Endothelial cell (in vitro differentiated cells): ENCODE data around the gene ODAM. TPM values are rescaled to one million over a fixed set of nuclear protein-coding genes. Genes with fewer than 3 reads are reported as not detected.
"Not testable (repeated sequence)": the region's sequence is repeated elsewhere in the genome, so short reads cannot be mapped to it uniquely, and the experiment has no call there.

Experiments
- DNase-seq: peaks from one replicate; pipeline ENCODE4 v3.0.0; 2021; ENCODE audit warnings: low spot score
- H3K27ac Mint-ChIP-seq: one replicate; pipeline ENCODE4 v1.8.0; 2021; ENCODE audit warnings: mixed read lengths, inconsistent platforms; ENCODE audit not compliant: unreplicated experiment
- H3K27me3 Mint-ChIP-seq: one replicate; pipeline ENCODE4 v1.8.0; 2021; ENCODE audit warnings: mild to moderate bottlenecking, moderate library complexity, mixed read lengths, inconsistent platforms; ENCODE audit not compliant: unreplicated experiment
- H3K36me3 Mint-ChIP-seq: one replicate; pipeline ENCODE4 v1.8.0; 2021; ENCODE audit warnings: mild to moderate bottlenecking, low read depth, mixed read lengths, inconsistent platforms; ENCODE audit not compliant: unreplicated experiment
- H3K4me1 Mint-ChIP-seq: one replicate; pipeline ENCODE4 v1.8.0; 2021; ENCODE audit warnings: mild to moderate bottlenecking, mixed read lengths, inconsistent platforms; ENCODE audit not compliant: unreplicated experiment
- H3K4me3 Mint-ChIP-seq: one replicate; pipeline ENCODE4 v1.8.0; 2021; ENCODE audit warnings: mild to moderate bottlenecking, mixed read lengths, inconsistent platforms; ENCODE audit not compliant: unreplicated experiment
- H3K9me3 Mint-ChIP-seq: one replicate; pipeline ENCODE4 v1.8.0; 2021; ENCODE audit warnings: mixed read lengths, inconsistent platforms; ENCODE audit not compliant: unreplicated experiment
- total RNA-seq: library from RNA; stranded (reverse); fragmentation: NEBNext Ultra II Directional; extraction: Animal tissue kit (Norgen Biotek cat#: 25700); gene quantifications from one replicate; pipeline ENCODE4 v1.2.1, GENCODE V29; 2021; ENCODE audit not compliant: unreplicated experiment
- TF ChIP-seq, protein P1 (sequence below): fragments of 200-600 bp; sonication (generic); IDR thresholded peaks from one replicate; pipeline ENCODE4 v1.5.0; 2021; ENCODE audit warnings: antibody characterized with exemption; ENCODE audit not compliant: unreplicated experiment

Gene ODAM
- total RNA-seq, 1 donor from 2014 or later: not detected

DNA sequence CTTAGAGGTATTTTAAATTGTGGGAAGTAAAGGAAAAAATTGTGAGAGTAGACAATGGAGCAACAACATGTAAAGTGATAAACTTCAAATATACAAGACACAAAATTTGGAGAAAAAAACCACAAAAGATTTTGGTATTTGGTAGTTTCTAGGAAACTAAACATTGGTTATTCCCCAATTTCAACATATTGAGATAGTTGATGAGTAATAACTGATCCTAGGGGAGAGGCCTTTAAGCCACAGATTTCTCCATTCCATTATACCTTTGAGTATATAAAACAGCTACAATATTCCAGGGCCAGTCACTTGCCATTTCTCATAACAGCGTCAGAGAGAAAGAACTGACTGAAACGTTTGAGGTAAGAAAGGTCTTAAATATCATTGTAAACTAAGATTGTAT is 30.3 kb downstream of the ODAM start, which contains the start of gene FDCSP:
TSS of gene FDCSP (plus strand) at position 301 of the 400 bp plus-strand sequence. CDS start 5,071 bp downstream, outside the sequence.
- Mint-ChIP-seq H3K4me3 (no peak within 1 kb of the TSS), H3K9me3 (no peaks in the 10 kb centered on the region), H3K27me3 (no peaks in the 10 kb centered on the region), H3K36me3 (no peaks in the 10 kb centered on the region), H3K4me1 (no peaks in the 10 kb centered on the region), H3K27ac (no peak within 1 kb of the TSS)
- TF ChIP-seq, protein P1, sequence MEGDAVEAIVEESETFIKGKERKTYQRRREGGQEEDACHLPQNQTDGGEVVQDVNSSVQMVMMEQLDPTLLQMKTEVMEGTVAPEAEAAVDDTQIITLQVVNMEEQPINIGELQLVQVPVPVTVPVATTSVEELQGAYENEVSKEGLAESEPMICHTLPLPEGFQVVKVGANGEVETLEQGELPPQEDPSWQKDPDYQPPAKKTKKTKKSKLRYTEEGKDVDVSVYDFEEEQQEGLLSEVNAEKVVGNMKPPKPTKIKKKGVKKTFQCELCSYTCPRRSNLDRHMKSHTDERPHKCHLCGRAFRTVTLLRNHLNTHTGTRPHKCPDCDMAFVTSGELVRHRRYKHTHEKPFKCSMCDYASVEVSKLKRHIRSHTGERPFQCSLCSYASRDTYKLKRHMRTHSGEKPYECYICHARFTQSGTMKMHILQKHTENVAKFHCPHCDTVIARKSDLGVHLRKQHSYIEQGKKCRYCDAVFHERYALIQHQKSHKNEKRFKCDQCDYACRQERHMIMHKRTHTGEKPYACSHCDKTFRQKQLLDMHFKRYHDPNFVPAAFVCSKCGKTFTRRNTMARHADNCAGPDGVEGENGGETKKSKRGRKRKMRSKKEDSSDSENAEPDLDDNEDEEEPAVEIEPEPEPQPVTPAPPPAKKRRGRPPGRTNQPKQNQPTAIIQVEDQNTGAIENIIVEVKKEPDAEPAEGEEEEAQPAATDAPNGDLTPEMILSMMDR: no peak
- no peak for DNase-seq

GRCh38 chr4:70236125-70236524 is 40.6 kb downstream of the ODAM start:
- Mint-ChIP-seq H3K9me3 (no peaks in the 10 kb centered on the region), H3K27ac (no peak overlapping the region), H3K36me3 (no peaks in the 10 kb centered on the region), H3K27me3 (no peaks in the 10 kb centered on the region), H3K4me1 (no peaks in the 10 kb centered on the region), H3K4me3 (no peak overlapping the region)
- TF ChIP-seq, protein P1: no peak
- DNase-seq: no peak

GRCh38 chr4:70239131-70239883 is 43.8 kb downstream of the ODAM start:
- H3K9me3 Mint-ChIP-seq: no peaks in the 10 kb centered on the region
- H3K27ac Mint-ChIP-seq: no peak overlapping the region
- DNase-seq: no peak
- no peak overlapping the region for H3K4me3 Mint-ChIP-seq
- no peaks in the 10 kb centered on the region for H3K36me3 Mint-ChIP-seq
- TF ChIP-seq, protein P1: no peak
- H3K4me1 Mint-ChIP-seq: no peaks in the 10 kb centered on the region
- H3K27me3 Mint-ChIP-seq: no peaks in the 10 kb centered on the region

- no peaks in the 10 kb centered on the region for H3K36me3 Mint-ChIP-seq
Observed at GRCh38 chr4:70239884-70240591, 44.5 kb downstream of the ODAM start.

GRCh38 chr4:70242297-70242696 is 46.8 kb downstream of the ODAM start, which contains the start of gene CSN3:
CSN3 (plus strand) TSS chr4:70242597; CDS start chr4:70244820, 2,223 bp downstream.
- DNase-seq, H3K9me3 Mint-ChIP-seq, H3K4me1 Mint-ChIP-seq, H3K27ac Mint-ChIP-seq, H3K36me3 Mint-ChIP-seq, H3K27me3 Mint-ChIP-seq, H3K4me3 Mint-ChIP-seq: not testable (repeated sequence)

More at GRCh38 chr4:70239884-70240591, 44.5 kb downstream of the ODAM start:
- no peaks in the 10 kb centered on the region for H3K9me3 Mint-ChIP-seq
- DNase-seq: no peak
- no peaks in the 10 kb centered on the region for H3K27me3 Mint-ChIP-seq
- no peak overlapping the region for H3K27ac Mint-ChIP-seq
- H3K4me3 Mint-ChIP-seq: no peak overlapping the region
- no peaks in the 10 kb centered on the region for H3K4me1 Mint-ChIP-seq
- TF ChIP-seq, protein P1: no peak
